Right atrium auricular region (tissue), 2 donors: ENCODE data around the gene HTR7. TPM values are rescaled to one million over a fixed set of nuclear protein-coding genes. Genes with fewer than 3 reads are reported as not detected.

Source experiments
- DNase-seq: peaks from one replicate; pipeline ENCODE4 v3.0.0-alpha.2; 2019; ENCODE audit warnings: low spot score
- H3K27ac ChIP-seq, 2 donors: fragments of 200-600 bp; sonication (generic); 1 replicate in 1 of 2; 2 replicates in 1 of 2; pipeline ENCODE4 v1.5.1; 2016 to 2019
- H3K27me3 ChIP-seq, 2 donors: fragments of 200-600 bp; sonication (generic); one replicate each; pipeline versions ENCODE4 v1.5.1 to v1.6.0; 2017 to 2019
- H3K36me3 ChIP-seq: fragments of 200-600 bp; sonication (generic); one replicate; pipeline ENCODE4 v1.5.1; 2016
- H3K4me1 ChIP-seq, 2 donors: fragments of 200-600 bp; sonication (generic); one replicate each; pipeline versions ENCODE4 v1.5.1 to v1.6.0; 2017 to 2019
- H3K4me3 ChIP-seq, 2 donors: fragments of 200-600 bp; sonication (generic); 1 replicate in 1 of 2; 2 replicates in 1 of 2; pipeline ENCODE4 v1.5.1; 2017 to 2019; ENCODE audit warnings: mild to moderate bottlenecking in 1 of 2, moderate library complexity in 1 of 2
- H3K9me3 ChIP-seq, 2 donors: fragments of 200-600 bp; sonication (generic); one replicate each; pipeline ENCODE4 v1.5.1; 2019
- CTCF ChIP-seq, 2 donors: fragments of 200-600 bp; sonication (generic); IDR thresholded peaks; one replicate each; pipeline ENCODE4 v1.5.1; 2019; ENCODE audit warnings: antibody characterized with exemption in 2 of 2
- total RNA-seq, 2 donors: library from RNA; depleted of rRNA; stranded (reverse); fragments of >200 nt; gene quantifications; one replicate each; pipeline ENCODE4 v1.1.0, GENCODE V29; 2016

The HTR7 gene
- total RNA-seq, 2 donors from 2014 or later: 0.31 to 0.33 TPM

- no peaks in the 10 kb centered on the region for H3K9me3 ChIP-seq
- DNase-seq: no peak
These were observed 112.3 kb downstream of the HTR7 start for GRCh38 chr10:90745565-90745964.

GRCh38 chr10:90743291-90743690 is 114.5 kb downstream of the HTR7 start:
- Histone ChIP-seq H3K27me3 (no peaks in the 10 kb centered on the region), H3K27ac (no peak overlapping the region), H3K4me3 (no peak overlapping the region), H3K4me1 (no peaks in the 10 kb centered on the region), H3K36me3 (no peaks in the 10 kb centered on the region), H3K9me3 (no peaks in the 10 kb centered on the region)
- TF ChIP-seq CTCF (IDR thresholded peaks at IDR 0.05): no peak
- no peak for DNase-seq

More at GRCh38 chr10:90745565-90745964, 112.3 kb downstream of the HTR7 start:
- Histone ChIP-seq H3K36me3 (no peaks in the 10 kb centered on the region), H3K27me3 (no peaks in the 10 kb centered on the region), H3K27ac (no peak overlapping the region), H3K4me3 (no peak overlapping the region), H3K4me1 (no peaks in the 10 kb centered on the region)
- no peak for TF ChIP-seq CTCF (IDR thresholded peaks at IDR 0.05)

- Histone ChIP-seq H3K27ac (no peak overlapping the region), H3K36me3 (no peaks in the 10 kb centered on the region), H3K4me3 (no peak overlapping the region), H3K4me1 (no peaks in the 10 kb centered on the region), H3K9me3 (no peaks in the 10 kb centered on the region), H3K27me3 (no peaks in the 10 kb centered on the region)
- no peak for TF ChIP-seq CTCF (IDR thresholded peaks at IDR 0.05)
- no peak for DNase-seq
These were observed 115.8 kb downstream of the HTR7 start for GRCh38 chr10:90741926-90742565.

- no peaks in the 10 kb centered on the region for H3K4me1 ChIP-seq
- no peaks in the 10 kb centered on the region for H3K27me3 ChIP-seq
- H3K4me3 ChIP-seq: no peak overlapping the region
- DNase-seq: no peak
- H3K27ac ChIP-seq: no peak overlapping the region
- H3K36me3 ChIP-seq: no peaks in the 10 kb centered on the region
- no peaks in the 10 kb centered on the region for H3K9me3 ChIP-seq
- no peak for TF ChIP-seq CTCF (IDR thresholded peaks at IDR 0.05)
These were observed 117.6 kb downstream of the HTR7 start for GRCh38 chr10:90740265-90740664.

- no peaks in the 10 kb centered on the region for H3K27me3 ChIP-seq
- no peaks in the 10 kb centered on the region for H3K36me3 ChIP-seq
- H3K4me1 ChIP-seq: no peaks in the 10 kb centered on the region
- DNase-seq: no peak
- H3K27ac ChIP-seq: no peak overlapping the region
- no peak for TF ChIP-seq CTCF (IDR thresholded peaks at IDR 0.05)
- H3K9me3 ChIP-seq: no peaks in the 10 kb centered on the region
- H3K4me3 ChIP-seq: no peak overlapping the region
These were observed 119.0 kb downstream of the HTR7 start for GRCh38 chr10:90738885-90739284.

GRCh38 chr10:90734415-90734814 is 123.4 kb downstream of the HTR7 start:
- no peaks in the 10 kb centered on the region for H3K9me3 ChIP-seq
- no peaks in the 10 kb centered on the region for H3K4me1 ChIP-seq
- H3K27me3 ChIP-seq: no peaks in the 10 kb centered on the region
- no peak for TF ChIP-seq CTCF (IDR thresholded peaks at IDR 0.05)
- H3K27ac ChIP-seq: no peak overlapping the region
- H3K36me3 ChIP-seq: no peaks in the 10 kb centered on the region
- DNase-seq: no peak
- no peak overlapping the region for H3K4me3 ChIP-seq
